Neural progenitor cell (in vitro differentiated cells): ENCODE measurements around the gene MYH2.

Source experiments
- EZH2 ChIP-seq: fragments of 200-600 bp; sonication (generic); IDR thresholded peaks from 2 replicates; pipeline ENCODE4 v1.6.1; 2017; ENCODE audit warnings: antibody characterized with exemption, mild to moderate bottlenecking, moderate library complexity
- EZH2phosphoT487 ChIP-seq: fragments of 200-600 bp; sonication (generic); IDR thresholded peaks from 2 replicates; pipeline ENCODE4 v1.6.1; 2017; ENCODE audit warnings: antibody characterized with exemption
- TF ChIP-seq, protein P1 (sequence below): fragments of 200-600 bp; sonication (generic); IDR thresholded peaks from 2 replicates; pipeline ENCODE4 v1.5.1; 2017; ENCODE audit warnings: antibody characterized with exemption, mild to moderate bottlenecking

- TF ChIP-seq, protein P1, sequence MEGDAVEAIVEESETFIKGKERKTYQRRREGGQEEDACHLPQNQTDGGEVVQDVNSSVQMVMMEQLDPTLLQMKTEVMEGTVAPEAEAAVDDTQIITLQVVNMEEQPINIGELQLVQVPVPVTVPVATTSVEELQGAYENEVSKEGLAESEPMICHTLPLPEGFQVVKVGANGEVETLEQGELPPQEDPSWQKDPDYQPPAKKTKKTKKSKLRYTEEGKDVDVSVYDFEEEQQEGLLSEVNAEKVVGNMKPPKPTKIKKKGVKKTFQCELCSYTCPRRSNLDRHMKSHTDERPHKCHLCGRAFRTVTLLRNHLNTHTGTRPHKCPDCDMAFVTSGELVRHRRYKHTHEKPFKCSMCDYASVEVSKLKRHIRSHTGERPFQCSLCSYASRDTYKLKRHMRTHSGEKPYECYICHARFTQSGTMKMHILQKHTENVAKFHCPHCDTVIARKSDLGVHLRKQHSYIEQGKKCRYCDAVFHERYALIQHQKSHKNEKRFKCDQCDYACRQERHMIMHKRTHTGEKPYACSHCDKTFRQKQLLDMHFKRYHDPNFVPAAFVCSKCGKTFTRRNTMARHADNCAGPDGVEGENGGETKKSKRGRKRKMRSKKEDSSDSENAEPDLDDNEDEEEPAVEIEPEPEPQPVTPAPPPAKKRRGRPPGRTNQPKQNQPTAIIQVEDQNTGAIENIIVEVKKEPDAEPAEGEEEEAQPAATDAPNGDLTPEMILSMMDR = no peak
- TF ChIP-seq EZH2 (no peak), EZH2phosphoT487 (no peak)
These were observed 77.6 kb downstream of the MYH2 start for GRCh38 chr17:10471858-10472257.
